NCI-H2171 treated with DMSO at 0.1 percent for 48 hours (cell line): ENCODE data around the gene BCR.

Experiments used
- DNase-seq: peaks from one replicate; lab custom pipeline; 2025; lab: John Stamatoyannopoulos, UW

Gene BCR

DNA sequence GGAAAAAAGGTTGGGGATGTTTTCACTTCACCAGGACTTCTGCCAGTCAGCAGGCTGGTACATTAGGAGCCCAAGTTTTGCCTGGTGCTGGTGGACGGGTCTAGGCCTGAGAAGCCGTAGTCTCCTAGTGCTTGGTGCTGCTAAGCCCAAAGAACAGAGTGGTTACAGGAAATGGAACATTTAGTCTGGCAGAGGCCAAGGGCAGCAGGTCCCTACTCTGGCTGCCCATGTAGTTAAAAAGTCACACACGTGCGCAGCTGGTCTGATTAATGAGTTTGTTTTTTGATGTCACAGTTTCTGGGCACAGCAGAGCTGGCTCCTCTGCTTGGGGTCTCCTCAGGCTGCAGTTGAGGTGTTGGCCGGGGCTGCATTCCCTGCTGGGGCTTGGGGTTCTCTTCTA lies 20.6 kb downstream of the BCR start:
- DNase-seq = no peak

DNA sequence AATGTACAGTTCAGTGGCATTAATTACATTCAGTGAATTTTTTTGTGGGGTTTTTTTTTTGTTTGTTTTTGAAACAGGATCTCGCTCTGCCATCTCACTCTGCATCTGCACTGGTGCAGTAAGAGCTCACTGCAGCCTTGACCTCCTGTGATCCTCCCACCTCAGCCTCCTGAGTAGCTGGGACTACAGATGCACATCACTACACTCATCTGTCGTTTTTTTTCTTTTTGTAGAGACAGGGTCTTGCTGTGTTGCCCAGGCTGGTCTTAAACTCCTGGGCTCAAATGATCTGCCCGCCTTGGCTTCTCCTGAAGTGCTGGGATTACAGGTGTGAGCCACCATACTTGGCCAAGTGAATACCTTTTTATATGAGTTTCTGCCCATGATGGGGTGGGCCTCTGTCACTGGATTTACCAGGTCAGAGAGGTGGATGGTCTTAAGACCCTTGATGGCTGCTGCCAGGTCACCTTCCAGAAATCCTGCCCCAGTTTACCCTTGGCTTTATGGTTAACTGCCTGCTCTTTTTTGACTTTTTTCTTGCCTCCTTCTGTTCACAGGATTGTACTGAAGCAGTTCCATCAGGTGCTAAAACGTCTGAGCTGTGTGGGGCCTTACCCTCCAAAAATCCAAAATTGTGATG lies 22.6 kb downstream of the BCR start:
- peak; percentile 30 for DNase-seq

DNA sequence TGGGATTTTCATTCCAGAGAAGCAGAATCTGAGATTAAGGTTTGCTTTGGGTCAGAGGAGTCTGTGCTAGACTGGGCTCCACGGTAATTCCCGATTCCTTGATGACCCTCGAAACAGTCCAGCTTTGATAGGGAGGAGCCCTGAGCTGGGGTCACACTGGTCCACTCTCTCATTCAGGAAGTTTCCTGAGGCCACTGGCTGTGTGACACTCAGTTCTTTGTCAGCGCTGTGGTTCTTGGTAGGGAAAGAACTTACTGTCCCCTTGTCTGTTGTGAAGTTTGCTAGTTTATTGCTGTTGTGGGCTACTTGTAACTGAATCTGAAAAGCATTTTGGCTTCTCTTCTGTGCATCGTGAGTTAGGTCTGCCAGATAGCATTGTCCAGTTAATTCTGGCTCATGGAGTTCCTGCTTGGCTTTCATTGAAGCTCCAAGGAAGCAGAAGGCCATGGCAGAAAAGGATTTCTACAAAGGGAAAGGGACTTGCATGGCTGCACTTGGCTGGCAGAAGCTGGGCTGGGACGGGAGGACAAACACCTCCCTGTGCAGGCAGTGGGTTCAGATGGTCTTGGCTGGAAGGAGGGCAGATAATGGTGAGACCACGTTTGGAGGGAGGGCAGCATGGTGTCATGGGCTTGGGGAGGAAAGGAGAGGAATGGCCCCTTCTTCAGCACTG lies 23.3 kb downstream of the BCR start:
- no peak for DNase-seq

DNA sequence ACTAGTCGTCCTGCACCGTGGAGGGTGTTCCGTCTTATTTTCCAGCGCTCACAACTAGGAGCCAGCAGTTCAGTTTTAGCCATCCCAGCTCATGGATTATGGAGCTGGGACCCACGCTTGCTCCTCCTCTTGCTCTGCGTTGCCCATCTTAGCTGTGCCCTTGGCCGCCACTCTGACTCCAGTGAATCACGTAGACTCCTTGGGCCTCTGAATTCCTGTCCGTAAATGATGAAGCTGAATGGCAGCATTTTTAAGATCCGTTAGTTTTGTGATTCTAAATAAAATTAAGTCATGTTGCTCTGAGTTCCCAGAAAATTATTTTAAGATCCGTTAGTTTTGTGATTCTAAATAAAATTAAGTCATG lies 23.8 kb downstream of the BCR start:
- no peak for DNase-seq

DNA sequence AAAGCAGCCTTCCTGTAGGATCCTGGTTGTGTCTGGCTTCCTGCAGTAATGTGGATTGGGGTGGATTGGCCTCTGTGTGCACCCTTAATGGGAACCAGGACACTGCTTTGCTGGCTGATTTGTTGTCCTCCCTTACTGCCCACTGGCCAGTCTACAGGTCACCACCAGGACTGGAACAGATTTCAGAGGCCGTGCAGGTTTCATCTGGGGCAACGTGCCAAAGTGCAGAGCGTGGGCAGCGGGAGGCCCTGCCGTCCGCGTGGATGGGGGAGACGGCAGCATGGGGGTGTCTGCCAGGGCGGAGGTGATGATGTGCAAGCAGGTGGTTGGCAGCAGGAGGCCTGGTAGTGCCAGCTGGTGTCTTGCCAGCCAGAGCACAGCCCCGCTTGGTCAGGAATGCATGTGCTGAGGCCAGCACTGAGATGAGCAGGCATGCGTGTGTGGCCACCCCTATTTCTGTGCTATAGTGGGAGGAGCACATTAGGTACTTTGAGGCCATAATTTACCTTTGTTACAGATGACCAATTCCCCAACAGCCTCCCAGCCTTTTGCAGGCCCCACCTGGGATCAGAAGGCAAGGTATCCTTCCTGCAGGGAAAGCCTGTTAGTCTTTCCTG lies 24.3 kb downstream of the BCR start:
- peak; percentile 39 for DNase-seq

DNA sequence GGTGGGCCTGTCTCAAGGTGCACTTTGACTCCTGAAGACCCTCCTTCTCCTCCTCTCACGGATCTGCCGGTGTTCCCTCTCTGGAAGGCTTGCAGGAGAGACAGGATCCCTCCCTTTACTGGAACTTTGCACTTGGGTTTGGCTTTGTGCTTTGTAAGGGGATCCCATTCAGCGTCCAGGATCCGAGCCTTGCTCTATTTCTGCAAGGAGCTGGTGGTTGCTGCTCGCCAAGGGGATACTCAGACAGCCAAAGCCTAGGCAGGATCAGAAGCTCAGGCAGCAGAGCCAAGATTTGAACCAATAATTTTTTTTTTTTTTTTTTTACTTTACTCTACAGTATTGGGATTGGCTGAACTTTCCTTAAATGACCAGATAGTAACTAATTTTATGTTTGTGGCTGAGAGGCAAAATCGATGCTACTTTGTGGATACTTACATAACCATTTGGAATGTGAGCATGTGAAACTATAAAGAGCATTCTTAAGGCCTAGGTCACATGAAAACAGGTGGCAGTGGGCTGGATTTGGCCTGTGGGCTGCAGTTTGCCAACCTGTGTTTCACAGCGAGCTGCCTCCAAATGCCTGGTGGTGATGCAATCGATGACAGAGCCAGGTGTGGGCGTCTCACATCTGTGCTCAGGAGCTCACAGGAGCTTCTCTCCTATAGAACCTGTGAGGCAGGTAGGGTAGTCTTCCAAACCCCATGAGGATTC lies 25.2 kb downstream of the BCR start:
- DNase-seq = no peak

DNA sequence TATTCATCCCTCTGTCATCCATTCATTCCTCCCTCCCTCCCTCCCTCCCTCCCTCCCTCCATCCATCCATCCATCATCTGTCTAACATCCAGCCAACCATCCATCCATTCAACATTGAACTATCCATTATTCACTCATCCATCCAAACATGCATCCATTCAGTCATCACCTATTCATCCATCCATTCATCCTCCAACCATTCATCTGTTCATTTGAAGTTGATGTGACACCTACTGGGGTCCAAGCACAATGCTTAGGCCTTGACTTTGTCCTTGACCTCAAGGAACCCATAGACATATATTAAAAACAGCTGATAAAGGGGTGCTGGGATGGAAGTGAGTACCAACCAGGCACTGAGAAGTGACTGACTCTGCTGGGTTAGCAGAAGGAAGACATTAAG lies 26.6 kb downstream of the BCR start:
- DNase-seq = no peak

DNA sequence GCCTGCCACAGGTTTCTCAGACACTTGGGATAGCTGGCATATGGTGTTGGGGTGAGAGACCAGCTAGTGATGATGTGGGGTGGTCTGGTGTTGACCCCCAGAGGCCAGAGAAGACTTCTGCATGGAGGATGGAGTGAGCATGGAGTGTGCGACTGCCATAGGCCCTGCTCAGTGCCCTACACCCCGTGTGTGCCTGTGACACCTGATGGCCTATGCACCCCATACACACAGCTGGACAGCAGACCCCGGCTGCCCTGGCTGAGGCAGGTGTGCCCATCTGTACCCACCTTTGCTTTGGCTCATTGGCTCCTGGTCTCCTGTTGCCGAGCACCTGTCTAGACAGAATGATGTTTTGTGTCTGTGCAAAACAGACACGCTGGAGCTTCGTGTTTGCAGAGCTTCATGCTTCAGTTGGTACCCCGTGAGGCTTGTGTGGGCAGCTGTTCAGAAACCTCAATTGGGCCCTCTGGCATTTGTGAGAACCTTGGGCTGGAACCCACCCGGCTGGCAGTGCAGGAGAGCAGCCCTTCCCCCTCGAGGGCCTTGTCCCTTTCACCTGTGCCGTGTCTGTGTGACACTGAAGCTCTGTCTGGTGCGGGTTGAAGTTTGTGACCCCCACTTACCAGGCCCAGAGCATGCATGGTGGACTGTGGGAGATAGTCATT lies 27.6 kb downstream of the BCR start:
- peak; percentile 91 for DNase-seq

DNA sequence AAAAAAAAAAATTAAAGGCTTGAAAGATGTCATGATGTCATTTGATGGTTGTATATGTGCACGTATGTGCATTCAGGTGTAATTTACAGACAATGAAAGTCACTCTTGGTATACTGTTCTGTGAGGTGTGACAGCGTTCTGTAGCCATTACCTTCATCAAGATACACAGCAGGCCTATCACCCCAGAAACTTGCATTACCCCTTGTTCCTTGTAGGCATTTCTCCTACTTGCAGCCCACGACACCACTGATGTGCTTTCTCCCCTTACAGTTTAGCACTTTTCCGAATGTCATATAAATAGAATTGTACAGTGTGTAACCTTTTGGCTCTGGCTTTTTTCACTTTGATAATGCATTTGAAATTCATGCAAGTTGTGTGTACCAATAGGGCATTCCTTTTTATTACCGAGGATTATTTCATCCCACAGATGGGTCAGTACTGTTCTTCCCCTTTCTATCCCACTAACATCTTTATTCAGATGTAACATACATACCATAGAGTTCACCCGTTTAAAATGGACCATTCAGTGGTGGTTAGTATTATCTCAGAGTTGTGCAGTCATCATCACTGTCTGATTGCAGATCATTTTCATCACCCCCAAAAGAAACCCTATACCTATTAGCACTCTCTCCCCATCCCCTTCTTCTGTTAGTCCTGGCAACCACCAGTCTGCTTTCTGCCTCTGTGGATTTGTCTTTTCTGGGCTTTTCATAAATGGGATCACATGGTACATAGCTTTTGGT lies 30.3 kb downstream of the BCR start:
- no peak for DNase-seq

DNA sequence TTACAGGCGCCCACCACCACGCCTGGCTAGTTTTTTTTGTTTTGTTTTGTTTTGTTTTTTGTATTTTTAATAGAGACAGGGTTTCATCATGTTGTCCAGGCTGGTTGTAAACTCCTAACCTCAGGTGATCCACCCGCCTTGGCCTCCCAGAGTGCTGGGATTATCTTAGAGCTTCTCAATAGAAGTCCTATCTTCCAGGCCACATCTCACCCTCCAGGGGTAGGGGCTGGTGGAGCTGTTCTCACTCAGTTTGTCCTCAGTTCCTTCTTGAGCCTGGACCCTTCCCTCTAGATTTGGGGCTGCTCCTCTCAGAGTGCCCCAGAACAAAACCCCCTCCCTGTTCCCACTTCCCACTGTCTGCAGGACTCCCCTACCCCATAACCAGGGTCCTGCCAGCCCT lies 31.3 kb downstream of the BCR start:
- DNase-seq = no peak

DNA sequence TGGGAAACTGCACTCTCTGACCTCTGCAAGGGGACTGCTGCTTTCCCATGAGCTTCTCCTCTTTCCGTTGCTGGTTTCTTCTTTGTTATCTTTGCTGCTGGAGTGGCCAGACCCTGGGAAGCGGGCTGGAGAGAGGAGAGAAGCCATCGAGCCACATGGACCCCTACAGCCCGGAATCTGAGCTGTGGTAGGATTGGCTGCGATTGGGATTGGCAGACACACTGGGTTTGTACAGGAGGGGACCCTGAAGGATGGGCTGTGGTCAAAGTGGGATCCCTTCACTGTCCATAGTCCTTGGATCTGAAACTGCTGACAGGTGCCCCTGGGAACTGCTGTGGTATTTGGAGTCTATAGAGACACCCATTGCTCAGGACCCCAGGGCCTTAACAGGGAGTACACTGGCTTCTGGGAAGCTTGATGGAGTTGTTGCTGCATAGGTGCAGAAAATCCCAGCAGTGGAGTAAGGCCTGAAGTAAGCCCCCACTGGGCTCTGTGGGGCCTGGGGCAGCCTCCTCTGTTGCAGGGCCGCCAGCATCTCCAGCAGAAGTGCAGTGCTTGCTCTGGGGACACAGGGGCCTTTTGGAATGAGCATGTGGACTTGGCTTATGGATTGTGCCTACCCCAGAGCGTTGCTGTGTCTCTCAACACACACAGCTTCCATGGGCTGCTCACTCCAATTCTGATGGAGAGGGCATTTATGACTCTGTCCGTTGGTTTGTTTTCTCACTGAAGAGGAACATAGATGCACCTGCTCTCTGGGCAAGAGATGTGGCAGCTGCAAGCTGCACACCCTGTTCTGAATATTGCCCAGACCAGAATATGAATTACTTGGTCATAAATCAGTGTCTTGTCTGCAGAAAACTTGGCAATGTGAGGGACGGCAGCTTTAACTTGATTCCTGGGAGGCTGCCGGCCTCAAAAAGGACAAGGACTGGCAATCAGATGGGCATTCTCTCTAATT lies 32.0 kb downstream of the BCR start:
- no peak for DNase-seq

DNA sequence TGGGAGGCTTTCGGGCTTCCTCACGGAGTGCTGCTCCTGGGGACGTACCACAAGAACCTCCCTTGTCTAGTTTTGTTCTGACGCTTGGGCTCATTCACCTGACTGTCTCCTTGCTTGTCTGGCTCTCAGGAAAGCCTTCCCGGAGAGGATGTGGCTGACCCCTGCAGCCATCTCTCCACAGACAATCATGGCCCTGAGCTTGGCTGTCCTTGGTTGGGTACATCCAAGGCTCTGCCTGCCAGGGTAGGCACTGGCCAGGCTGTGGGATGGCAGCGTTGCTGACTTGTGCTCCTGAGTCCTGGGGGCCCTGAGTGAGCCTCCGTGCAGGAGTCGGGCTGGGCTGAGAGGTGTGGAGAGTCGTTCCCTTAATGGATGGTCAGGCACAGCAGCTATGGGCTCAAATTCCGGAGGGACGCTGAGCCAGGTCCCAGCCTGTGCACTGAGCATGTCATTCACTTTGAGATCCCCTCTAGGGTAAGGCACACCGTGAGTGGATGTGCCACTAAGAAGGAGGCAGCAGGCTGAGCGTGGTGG lies 32.8 kb downstream of the BCR start:
- DNase-seq = no peak

DNA sequence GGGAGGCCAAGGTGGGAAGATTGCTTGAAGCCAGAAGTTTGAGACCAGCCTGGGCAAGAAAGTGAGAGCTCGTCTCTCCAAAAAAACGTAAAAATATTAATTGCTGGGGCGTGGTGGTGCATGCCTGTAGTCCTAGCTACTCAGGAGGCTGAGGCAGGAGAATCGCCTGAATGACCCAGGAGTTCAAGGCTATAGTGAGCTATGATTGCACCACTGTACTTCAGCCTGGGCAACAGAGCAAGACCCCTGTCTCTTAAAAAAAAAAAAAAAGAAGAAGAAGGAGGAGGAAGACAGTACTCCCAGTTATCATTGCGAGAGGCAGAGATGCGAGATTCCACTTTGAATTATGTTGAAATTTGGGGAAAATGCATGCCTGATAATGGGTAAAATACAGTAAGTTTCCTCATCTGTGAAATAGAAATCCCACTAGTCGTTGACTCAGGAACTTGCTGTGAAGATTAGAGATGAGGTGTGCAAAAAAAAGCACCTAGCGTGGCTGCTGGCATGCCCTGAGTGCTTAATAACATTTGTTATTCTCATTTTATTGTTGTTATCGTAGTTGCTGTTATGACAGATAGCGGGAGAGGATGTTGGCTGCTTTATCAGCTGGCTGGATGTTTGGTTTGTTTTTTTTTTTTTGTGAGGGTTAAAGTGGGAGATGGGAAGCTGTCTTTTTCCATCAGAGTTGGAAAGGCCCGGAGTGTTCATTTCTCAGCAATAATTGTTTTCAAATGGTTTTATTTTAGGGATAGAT lies 33.4 kb downstream of the BCR start:
- no peak for DNase-seq

DNA sequence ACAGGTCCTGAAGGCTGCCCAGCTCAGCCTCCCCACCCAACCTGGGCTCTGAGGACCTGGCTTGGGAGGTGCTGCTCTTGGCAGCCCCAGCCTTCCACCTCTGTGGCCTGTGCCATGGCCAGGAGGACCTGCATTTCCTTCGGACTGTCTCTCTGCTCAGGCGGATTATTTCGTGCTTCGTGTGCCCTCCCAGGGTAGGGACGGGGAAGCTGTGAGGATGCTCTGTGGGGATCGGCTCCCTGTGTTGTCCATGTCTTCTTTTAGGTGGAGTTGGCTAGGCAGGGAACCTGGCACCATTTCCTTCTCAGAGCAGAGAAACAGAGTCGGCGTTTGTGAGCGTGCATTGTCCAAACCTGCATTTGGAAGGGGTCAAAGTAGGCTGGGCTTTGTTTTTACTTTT lies 34.1 kb downstream of the BCR start:
- DNase-seq = no peak

DNA sequence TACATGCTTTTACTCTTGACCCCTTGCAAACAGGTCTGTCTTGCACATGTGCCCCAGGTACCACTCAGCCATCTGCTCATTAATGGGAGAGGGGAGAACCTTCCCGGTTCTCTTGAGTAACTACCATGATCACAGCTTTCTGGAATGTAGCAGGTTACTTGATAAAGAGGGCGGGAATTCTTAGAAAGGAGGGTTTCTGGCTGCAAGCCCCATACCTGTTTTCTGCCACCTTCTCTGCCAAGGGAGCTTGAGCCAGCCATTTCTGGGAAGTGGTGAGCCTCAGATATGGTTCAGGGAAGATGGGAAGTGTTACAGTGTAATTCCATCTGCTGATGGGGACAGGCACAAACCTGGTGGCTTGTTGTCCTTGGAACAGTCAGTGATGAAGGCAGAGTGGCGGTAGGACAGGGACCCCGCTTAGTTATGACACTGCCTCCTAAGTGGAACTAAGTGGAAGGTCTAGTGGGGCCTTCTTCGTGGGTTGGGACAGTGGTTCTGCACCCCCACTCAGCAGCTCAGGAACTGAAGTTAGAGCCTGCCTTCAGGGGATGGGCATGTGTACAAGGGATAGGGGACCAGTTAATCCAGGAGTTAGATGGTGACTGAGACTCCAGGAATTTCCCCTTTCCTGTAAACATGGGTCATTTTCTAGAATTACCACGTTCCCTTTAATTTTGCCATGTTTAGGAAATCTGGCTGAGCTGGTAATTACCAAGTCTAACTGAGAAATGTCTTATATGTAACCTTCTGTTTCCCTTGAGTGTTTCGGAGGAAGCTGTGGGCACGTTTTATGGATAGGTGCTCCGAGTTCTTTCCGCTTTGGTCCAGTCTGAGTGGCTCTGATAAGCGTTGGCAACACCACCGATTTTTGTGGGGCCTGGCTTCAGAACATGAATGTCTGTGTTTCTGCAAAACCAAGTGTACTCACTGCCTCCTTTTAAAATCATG lies 35.3 kb downstream of the BCR start:
- DNase-seq = no peak

DNA sequence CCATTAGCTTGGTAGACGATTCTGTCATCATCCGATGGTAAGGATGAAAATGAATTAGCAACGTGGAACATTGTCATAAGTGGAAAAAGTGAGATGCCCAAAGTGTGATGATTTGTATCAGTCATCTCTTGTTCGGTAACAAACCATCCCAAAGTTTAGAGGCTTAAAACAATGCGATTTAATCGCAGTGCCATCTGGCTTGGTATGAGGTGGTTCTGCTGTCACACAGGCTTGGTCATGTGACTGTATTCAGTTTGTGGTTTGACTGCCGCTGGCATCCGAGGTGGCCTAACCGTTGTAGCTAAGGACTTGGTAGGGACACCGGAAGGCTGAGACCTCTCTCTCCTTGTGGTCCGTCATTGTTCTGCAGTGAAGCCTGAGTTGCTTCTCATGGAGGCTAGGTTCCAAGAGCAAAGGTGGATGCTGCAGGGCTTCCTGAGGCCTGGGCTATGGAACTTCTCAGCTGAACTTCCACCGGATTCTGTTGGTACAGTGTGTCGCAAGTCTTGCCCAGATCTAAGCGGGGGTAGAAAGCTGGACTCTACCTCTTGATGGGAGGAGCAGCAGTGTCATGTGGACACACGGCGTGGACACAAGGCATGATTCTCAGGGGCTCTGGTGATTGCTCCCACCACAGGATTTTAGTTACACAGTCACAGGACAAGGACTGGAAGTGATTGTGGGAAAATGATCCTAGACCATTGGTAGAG lies 36.3 kb downstream of the BCR start:
- no peak for DNase-seq

DNA sequence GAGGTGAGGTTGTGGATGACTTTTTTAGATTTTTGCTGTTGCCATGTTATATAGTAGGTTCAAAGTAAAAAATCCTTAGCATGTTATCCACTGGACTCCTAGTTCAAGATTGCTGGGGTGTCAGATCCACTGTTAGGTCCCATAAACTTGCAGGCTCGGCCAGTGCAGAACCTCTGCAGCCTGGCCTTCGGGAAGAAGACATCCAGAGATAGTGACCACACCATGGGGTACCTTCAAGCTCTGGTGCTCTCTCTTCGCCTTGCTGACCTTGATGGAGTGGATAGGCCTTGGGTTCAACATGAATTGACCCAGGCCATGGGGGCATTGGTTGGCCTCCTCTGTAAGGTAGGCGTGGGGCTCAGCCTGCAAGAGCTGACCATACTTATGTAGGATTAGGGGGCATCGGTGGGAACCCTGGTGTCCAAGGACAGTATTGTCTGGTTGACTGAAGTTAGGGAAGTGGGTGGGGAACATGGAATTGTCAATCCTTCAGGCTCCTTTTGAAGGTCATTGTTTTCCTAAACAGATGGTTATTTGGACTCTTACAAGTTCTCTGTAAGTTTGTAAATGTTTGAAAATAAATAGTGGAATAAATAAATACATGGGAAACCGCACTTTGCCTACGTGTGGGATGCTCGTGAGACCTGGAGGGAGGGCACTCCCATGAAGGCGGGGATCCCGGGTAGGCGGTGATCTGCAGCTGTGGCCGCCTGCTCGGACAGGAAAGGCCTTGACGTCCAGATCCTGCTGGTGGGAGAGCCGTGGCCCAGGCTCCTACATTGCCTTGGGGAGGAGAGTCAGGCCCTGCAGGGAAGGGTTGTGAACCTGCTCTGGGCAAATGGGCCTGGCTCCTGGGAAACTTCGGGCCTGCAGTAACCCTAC lies 37.1 kb downstream of the BCR start:
- DNase-seq = no peak
